Suprapubic skin (tissue), 4 donors: ENCODE data around the gene GPC5. TPM values are rescaled to one million over a fixed set of nuclear protein-coding genes. Genes with fewer than 3 reads are reported as not detected.

Experiments
- DNase-seq, 2 donors: peaks; one replicate each; pipeline ENCODE4 v3.0.0-alpha.2; 2019; ENCODE audit warnings: low spot score in 2 of 2
- H3K27ac ChIP-seq: fragments of 200-600 bp; sonication (generic); one replicate; pipeline ENCODE4 v1.5.1; 2019
- H3K27me3 ChIP-seq: fragments of 200-600 bp; sonication (generic); one replicate; pipeline ENCODE4 v1.5.1; 2019
- H3K36me3 ChIP-seq: fragments of 200-600 bp; sonication (generic); one replicate; pipeline ENCODE4 v1.5.1; 2019
- H3K4me1 ChIP-seq: fragments of 200-600 bp; sonication (generic); one replicate; pipeline ENCODE4 v1.5.1; 2019
- H3K4me3 ChIP-seq: fragments of 200-600 bp; sonication (generic); one replicate; pipeline ENCODE4 v1.5.1; 2019; ENCODE audit warnings: mild to moderate bottlenecking
- H3K9me3 ChIP-seq: fragments of 200-600 bp; sonication (generic); one replicate; pipeline ENCODE4 v1.5.1; 2019
- EP300 ChIP-seq: sonication (generic); formaldehyde crosslinking; IDR thresholded peaks from one replicate; pipeline ENCODE4 v1.6.1; 2017; ENCODE audit warnings: antibody characterized with exemption
- POLR2A ChIP-seq, 2 donors: fragments of 450-650 bp; IDR thresholded peaks; one replicate each; pipeline ENCODE4 v1.6.1; 2017; ENCODE audit warnings: antibody characterized with exemption in 2 of 2, mild to moderate bottlenecking in 2 of 2, moderate library complexity in 2 of 2
- POLR2AphosphoS5 ChIP-seq, 3 donors: sonication (generic); formaldehyde crosslinking; IDR thresholded peaks; one replicate each; pipeline ENCODE4 v1.6.1; 2017; ENCODE audit warnings: antibody characterized with exemption in 3 of 3
- WGBS: methylation state at CpG from one replicate; pipeline ENCODE4 v1.1.5; 2018; 5-methylcytosine and 5-hydroxymethylcytosine counted together
- total RNA-seq, 4 donors: library from RNA; depleted of rRNA; stranded (reverse); fragments of >200 nt; gene quantifications; one replicate each; pipeline ENCODE4 v1.1.0, GENCODE V29; 2016
- TF ChIP-seq, protein P1 (sequence below), 2 donors: fragments of 200-600 bp in 1 of 2; fragments of 450-650 bp in 1 of 2; sonication (generic) in 1 of 2; IDR thresholded peaks; one replicate each; pipeline ENCODE4 v1.5.1; 2016 to 2019; ENCODE audit warnings: antibody characterized with exemption in 2 of 2, mild to moderate bottlenecking in 1 of 2, moderate library complexity in 1 of 2

GPC5 gene
- total RNA-seq, 4 donors from 2014 or later = 0.55 TPM; not detected in 3

DNA sequence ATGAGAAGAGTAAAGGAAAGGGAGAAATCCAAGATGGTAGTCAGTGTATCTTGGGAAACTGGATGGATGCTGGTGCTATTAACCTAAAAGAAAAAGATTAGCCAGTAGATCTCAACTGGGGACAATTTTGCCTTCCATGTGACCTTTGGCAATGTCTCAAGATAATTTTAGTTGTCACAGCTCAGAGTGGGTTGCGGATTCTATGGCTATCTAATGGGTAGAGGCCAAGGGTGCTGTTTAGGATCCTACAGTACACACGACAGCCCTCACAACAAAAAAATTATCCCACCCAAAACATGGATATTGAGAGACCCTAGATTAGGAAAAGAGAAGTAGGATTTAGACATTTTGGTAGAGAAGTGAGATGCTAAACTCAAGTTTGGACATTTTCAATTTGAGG lies 258.9 kb downstream of the GPC5 start:
- H3K4me1 ChIP-seq = no peaks in the 10 kb centered on the region
- H3K27me3 ChIP-seq = no peaks in the 10 kb centered on the region
- no peak for DNase-seq
- no peaks in the 10 kb centered on the region for H3K9me3 ChIP-seq
- TF ChIP-seq EP300 (no peak), POLR2AphosphoS5 (IDR thresholded peaks at IDR 0.05) (no peak), POLR2A (IDR thresholded peaks at IDR 0.05) (no peak)
- TF ChIP-seq, protein P1, sequence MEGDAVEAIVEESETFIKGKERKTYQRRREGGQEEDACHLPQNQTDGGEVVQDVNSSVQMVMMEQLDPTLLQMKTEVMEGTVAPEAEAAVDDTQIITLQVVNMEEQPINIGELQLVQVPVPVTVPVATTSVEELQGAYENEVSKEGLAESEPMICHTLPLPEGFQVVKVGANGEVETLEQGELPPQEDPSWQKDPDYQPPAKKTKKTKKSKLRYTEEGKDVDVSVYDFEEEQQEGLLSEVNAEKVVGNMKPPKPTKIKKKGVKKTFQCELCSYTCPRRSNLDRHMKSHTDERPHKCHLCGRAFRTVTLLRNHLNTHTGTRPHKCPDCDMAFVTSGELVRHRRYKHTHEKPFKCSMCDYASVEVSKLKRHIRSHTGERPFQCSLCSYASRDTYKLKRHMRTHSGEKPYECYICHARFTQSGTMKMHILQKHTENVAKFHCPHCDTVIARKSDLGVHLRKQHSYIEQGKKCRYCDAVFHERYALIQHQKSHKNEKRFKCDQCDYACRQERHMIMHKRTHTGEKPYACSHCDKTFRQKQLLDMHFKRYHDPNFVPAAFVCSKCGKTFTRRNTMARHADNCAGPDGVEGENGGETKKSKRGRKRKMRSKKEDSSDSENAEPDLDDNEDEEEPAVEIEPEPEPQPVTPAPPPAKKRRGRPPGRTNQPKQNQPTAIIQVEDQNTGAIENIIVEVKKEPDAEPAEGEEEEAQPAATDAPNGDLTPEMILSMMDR (IDR thresholded peaks at IDR 0.05) = no peak
- 91% methylated on average over 2 of the region's 2 CpGs for WGBS
- H3K27ac ChIP-seq = no peak overlapping the region
- no peak overlapping the region for H3K4me3 ChIP-seq
- no peaks in the 10 kb centered on the region for H3K36me3 ChIP-seq

DNA sequence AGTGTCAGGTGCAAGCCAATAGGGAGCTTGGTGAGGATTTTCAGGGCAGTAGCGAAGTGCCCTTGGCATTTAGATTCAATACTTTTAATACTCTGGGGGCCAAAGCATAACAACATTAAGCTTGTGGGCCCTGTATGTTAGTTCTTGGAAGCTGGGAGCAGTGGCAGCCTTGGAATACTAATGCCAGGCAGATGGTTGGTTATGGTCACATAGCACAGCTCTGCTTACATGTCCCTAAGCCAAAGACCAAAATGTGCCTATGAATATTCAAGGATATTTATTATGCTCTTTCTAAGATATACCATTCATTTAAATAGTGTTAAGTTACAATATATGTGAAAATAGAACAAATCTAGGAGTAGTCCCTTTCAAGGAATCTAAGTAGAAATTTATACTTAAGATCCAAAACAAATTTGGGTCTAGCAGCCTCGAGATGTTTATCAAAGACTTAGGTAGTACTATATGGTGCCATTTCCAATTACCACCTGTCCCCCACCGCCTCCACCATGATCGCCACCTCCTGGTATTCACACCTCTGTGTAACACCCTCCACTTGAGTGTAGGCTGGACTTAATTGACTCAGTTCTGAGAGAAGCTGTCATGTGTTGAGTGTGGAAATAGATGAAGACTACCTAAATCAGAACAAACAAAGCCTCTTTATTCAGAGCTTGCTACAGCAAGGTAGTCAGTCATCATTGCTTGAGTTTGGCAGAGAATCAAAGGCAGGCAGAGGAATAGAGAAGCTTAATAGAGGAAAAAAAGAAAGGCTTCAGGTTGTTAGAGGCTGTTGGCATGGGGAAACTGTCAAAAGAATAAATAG lies 261.0 kb downstream of the GPC5 start:
- Histone ChIP-seq H3K36me3 (no peaks in the 10 kb centered on the region), H3K9me3 (no peaks in the 10 kb centered on the region), H3K4me3 (no peak overlapping the region), H3K4me1 (no peaks in the 10 kb centered on the region), H3K27ac (no peak overlapping the region), H3K27me3 (no peaks in the 10 kb centered on the region)
- 76% methylated on average over 4 of the region's 4 CpGs for WGBS
- no peak for TF ChIP-seq POLR2A (IDR thresholded peaks at IDR 0.05)
- TF ChIP-seq EP300 = no peak
- TF ChIP-seq POLR2AphosphoS5 (IDR thresholded peaks at IDR 0.05) = no peak
- TF ChIP-seq, protein P1 (IDR thresholded peaks at IDR 0.05) = no peak
- DNase-seq = no peak

DNA sequence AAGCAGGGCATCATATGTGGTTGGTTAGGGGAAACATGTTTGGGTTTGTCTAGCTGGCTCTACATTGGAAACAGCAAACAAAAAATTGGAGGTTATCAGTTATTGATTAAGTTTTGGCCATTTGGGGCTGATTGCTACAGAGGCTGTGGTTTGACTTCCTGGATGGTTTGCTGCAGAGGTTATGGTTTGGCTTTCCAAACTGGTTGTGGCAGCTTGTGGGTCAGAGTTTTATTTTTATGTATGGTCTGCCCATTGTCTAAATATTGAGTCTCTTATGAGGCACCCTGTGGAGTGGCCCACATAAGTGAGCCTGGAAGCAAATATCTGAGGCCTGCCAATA lies 261.6 kb downstream of the GPC5 start:
- no peaks in the 10 kb centered on the region for H3K4me1 ChIP-seq
- no peak overlapping the region for H3K27ac ChIP-seq
- no peak overlapping the region for H3K4me3 ChIP-seq
- no peak for TF ChIP-seq EP300
- TF ChIP-seq POLR2A (IDR thresholded peaks at IDR 0.05) = no peak
- TF ChIP-seq, protein P1 (IDR thresholded peaks at IDR 0.05) = no peak
- TF ChIP-seq POLR2AphosphoS5 (IDR thresholded peaks at IDR 0.05) = no peak
- DNase-seq = no peak
- no peaks in the 10 kb centered on the region for H3K27me3 ChIP-seq
- no peaks in the 10 kb centered on the region for H3K36me3 ChIP-seq
- no peaks in the 10 kb centered on the region for H3K9me3 ChIP-seq

DNA sequence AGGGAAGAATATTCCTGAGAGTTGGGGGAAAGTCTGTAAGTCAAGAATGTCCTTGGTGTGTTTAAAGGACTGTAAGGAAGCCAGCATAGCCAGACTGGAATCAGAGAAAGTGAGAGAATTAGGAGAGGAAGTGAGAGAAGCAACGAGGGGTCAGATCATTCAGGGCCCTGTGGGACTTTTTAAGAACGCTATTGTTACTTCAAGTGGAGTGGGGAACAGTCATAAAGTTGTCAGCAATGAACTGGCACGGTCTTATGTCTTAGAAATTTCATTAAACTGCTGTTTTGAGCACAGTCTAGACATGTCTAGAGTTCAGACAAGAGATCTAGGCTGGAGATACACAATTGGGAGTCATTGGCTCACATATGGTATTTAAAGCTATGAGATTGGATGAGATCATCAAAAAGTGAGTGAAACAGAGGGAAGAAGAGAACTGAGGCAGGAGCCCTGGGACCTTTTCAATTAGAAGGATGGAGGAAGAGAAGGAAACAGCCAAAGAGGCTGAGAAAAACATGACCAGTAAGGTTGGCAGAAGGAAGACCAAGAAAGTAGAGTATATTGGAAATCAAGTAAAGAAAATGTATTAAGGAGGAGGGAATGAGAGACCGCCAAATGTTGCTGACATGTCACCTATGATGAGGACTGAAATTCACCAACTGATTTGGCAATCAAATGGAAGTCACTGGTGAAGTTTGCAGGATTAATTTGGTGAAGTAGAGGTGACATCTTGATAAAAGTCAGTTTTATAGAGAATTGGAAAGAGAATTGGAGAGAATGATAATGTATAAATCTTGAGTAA lies 263.5 kb downstream of the GPC5 start:
- Histone ChIP-seq H3K27ac (no peak overlapping the region), H3K27me3 (no peaks in the 10 kb centered on the region), H3K4me3 (no peak overlapping the region), H3K36me3 (no peaks in the 10 kb centered on the region), H3K4me1 (no peaks in the 10 kb centered on the region), H3K9me3 (no peaks in the 10 kb centered on the region)
- no peak for DNase-seq
- WGBS = 52% methylated on average over 4 of the region's 4 CpGs
- no peak for TF ChIP-seq EP300
- TF ChIP-seq, protein P1 (IDR thresholded peaks at IDR 0.05) = no peak
- no peak for TF ChIP-seq POLR2A (IDR thresholded peaks at IDR 0.05)
- no peak for TF ChIP-seq POLR2AphosphoS5 (IDR thresholded peaks at IDR 0.05)

DNA sequence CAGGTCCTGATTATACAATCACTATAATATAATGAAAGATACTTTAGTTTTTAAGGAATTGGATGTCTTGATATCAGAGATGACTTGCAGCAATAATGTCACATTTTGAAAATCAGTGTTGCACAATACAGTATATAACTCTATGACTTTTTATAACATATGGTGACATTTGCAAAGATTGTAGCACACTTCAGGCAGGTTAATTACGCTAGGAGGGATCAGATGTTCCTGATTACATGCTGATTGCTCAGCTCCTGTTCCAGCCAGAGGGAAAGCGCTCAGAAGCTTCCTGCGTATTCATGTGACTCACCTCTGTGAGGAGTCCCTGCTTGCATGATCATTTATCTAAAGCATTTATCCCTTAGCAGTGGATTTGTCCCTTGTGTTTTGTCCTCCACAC lies 265.6 kb downstream of the GPC5 start:
- H3K36me3 ChIP-seq = no peaks in the 10 kb centered on the region
- H3K27ac ChIP-seq = no peak overlapping the region
- H3K9me3 ChIP-seq = no peaks in the 10 kb centered on the region
- 58% methylated on average over 3 of the region's 3 CpGs for WGBS
- H3K4me3 ChIP-seq = no peak overlapping the region
- no peak for TF ChIP-seq POLR2A (IDR thresholded peaks at IDR 0.05)
- TF ChIP-seq, protein P1 (IDR thresholded peaks at IDR 0.05) = no peak
- TF ChIP-seq EP300 = no peak
- no peak for TF ChIP-seq POLR2AphosphoS5 (IDR thresholded peaks at IDR 0.05)
- H3K27me3 ChIP-seq = no peaks in the 10 kb centered on the region
- DNase-seq = no peak
- no peaks in the 10 kb centered on the region for H3K4me1 ChIP-seq
